ENCODE data around the gene PHF21A.

GRCh38 chr11:46072172-46072964 lies 48.9 kb downstream of the PHF21A start:
- TF ChIP-seq GABPA (IDR thresholded peaks at IDR 0.05; ENCODE audit: borderline replicate concordance, insufficient read depth, low read length) (no peak), FOSL1 (IDR thresholded peaks at IDR 0.05; ENCODE audit: insufficient read depth, low read depth, low read length) (no peak), CBX5 (IDR thresholded peaks at IDR 0.05; ENCODE audit: low read depth, low read length) (no peak), CTCF (IDR thresholded peaks at IDR 0.05; ENCODE audit: control extremely low read depth in 1 of 3, insufficient read depth in 1 of 3, low read depth in 1 of 3, low read length in 3 of 3) (no peak), SIRT6 (IDR thresholded peaks at IDR 0.05; ENCODE audit: low read length) (no peak), NRF1 (IDR thresholded peaks at IDR 0.05; ENCODE audit: low read depth, low read length) (no peak), YY1 (IDR thresholded peaks at IDR 0.05; ENCODE audit: low read depth, low read length) (no peak), SIN3A (conservative IDR thresholded peaks at IDR 0.05 in 1 of 2, IDR thresholded peaks at IDR 0.05 in 1 of 2; ENCODE audit: low read depth in 1 of 2, low read length in 2 of 2) (no peak), EZH2 (IDR thresholded peaks at IDR 0.05; ENCODE audit: low read depth, low read length, severe bottlenecking) (no peak), HDAC6 (IDR thresholded peaks at IDR 0.05; ENCODE audit: low read depth, low read length) (no peak)
